H9 (cell line): ENCODE measurements around the gene TMEM17. TPM values are rescaled to one million over a fixed set of nuclear protein-coding genes. Genes with fewer than 3 reads are reported as not detected.

Experiments
- DNase-seq: peaks from one replicate; pipeline ENCODE4 v3.0.0-alpha.2; 2017
- H2AFZ ChIP-seq: one replicate; pipeline ENCODE4 v1.6.1; 2013; ENCODE audit warnings: mild to moderate bottlenecking, low read length, control low read depth, moderate library complexity
- H2AK5ac ChIP-seq: 2 replicates; pipeline ENCODE4 v1.6.1; 2013; ENCODE audit warnings: low read length, control low read depth, mixed read lengths; ENCODE audit not compliant: insufficient read length
- H2BK120ac ChIP-seq: one replicate; pipeline ENCODE4 v1.6.1; 2013; ENCODE audit warnings: low read depth, mild to moderate bottlenecking, low read length, control low read depth, inconsistent platforms; ENCODE audit not compliant: poor library complexity, severe bottlenecking
- H2BK12ac ChIP-seq: 2 replicates; pipeline ENCODE4 v1.6.1; 2013; ENCODE audit warnings: low read length, control low read depth, mixed read lengths, low read depth; ENCODE audit not compliant: insufficient read length
- H2BK15ac ChIP-seq: 2 replicates; pipeline ENCODE4 v1.6.1; 2013; ENCODE audit warnings: low read depth, low read length, control low read depth
- H2BK20ac ChIP-seq: one replicate; pipeline ENCODE4 v1.6.1; 2013; ENCODE audit warnings: low read depth, mild to moderate bottlenecking, low read length, control low read depth, inconsistent platforms; ENCODE audit not compliant: poor library complexity, severe bottlenecking
- H2BK5ac ChIP-seq: 2 replicates; pipeline ENCODE4 v1.6.1; 2013; ENCODE audit warnings: low read length, control low read depth, mixed read lengths; ENCODE audit not compliant: insufficient read length
- H3K14ac ChIP-seq: 2 replicates; pipeline ENCODE4 v1.6.1; 2013; ENCODE audit warnings: low read length, control low read depth; ENCODE audit not compliant: insufficient read depth
- H3K18ac ChIP-seq: 2 replicates; pipeline ENCODE4 v1.6.1; 2013; ENCODE audit warnings: low read depth, mild to moderate bottlenecking, mixed read lengths, low read length, control low read depth; ENCODE audit not compliant: insufficient read length
- H3K23ac ChIP-seq: 2 replicates; pipeline ENCODE4 v1.6.1; 2013; ENCODE audit warnings: low read length, control low read depth, mixed read lengths, low read depth; ENCODE audit not compliant: insufficient read length
- H3K23me2 ChIP-seq: 2 replicates; pipeline ENCODE4 v1.6.1; 2013; ENCODE audit warnings: low read depth, mild to moderate bottlenecking, mixed read lengths, low read length, control low read depth; ENCODE audit not compliant: insufficient read length, poor library complexity, severe bottlenecking
- H3K27ac ChIP-seq: 2 replicates; pipeline ENCODE4 v1.5.1; 2013; ENCODE audit warnings: low read length, control low read depth, mixed read lengths, low read depth; ENCODE audit not compliant: insufficient read length
- H3K27me3 ChIP-seq: 2 replicates; pipeline ENCODE4 v1.6.1; 2013; ENCODE audit warnings: low read length, control low read depth, inconsistent platforms; ENCODE audit not compliant: insufficient read depth
- H3K4ac ChIP-seq: 2 replicates; pipeline ENCODE4 v1.6.1; 2013; ENCODE audit warnings: low read depth, mild to moderate bottlenecking, control low read depth, inconsistent platforms, low read length, moderate library complexity
- H3K4me1 ChIP-seq: 2 replicates; pipeline ENCODE4 v1.6.1; 2013; ENCODE audit warnings: low read length, control low read depth, inconsistent platforms; ENCODE audit not compliant: insufficient read depth
- H3K4me2 ChIP-seq: 2 replicates; pipeline ENCODE4 v1.6.1; 2013; ENCODE audit warnings: low read length, control low read depth, mixed read lengths; ENCODE audit not compliant: insufficient read length, insufficient read depth
- H3K56ac ChIP-seq: 2 replicates; pipeline ENCODE4 v1.6.1; 2013; ENCODE audit warnings: low read depth, mild to moderate bottlenecking, mixed read lengths, low read length, control low read depth; ENCODE audit not compliant: insufficient read length
- H3K79me1 ChIP-seq: 2 replicates; pipeline ENCODE4 v1.6.1; 2013; ENCODE audit warnings: low read depth, mild to moderate bottlenecking, moderate library complexity, low read length, control low read depth, inconsistent platforms; ENCODE audit not compliant: insufficient read depth, poor library complexity, severe bottlenecking
- H3K79me2 ChIP-seq: 2 replicates; pipeline ENCODE4 v1.6.1; 2013; ENCODE audit warnings: low read length, control low read depth, inconsistent platforms; ENCODE audit not compliant: insufficient read depth
- H3K9ac ChIP-seq: 2 replicates; pipeline ENCODE4 v1.6.1; 2013; ENCODE audit warnings: low read length, control low read depth, mixed read lengths; ENCODE audit not compliant: insufficient read length; ENCODE audit errors: extremely low read depth
- H3K9me3 ChIP-seq: one replicate; pipeline ENCODE4 v1.6.1; 2013; ENCODE audit warnings: low read depth, low read length, inconsistent platforms; ENCODE audit not compliant: control insufficient read depth
- H3T11ph ChIP-seq: one replicate; pipeline ENCODE4 v1.6.1; 2013; ENCODE audit warnings: mild to moderate bottlenecking, low read length, control low read depth, inconsistent platforms
- H4K20me1 ChIP-seq: one replicate; pipeline ENCODE4 v1.6.1; 2013; ENCODE audit not compliant: control insufficient read depth, insufficient read length, insufficient read depth
- H4K5ac ChIP-seq: 2 replicates; pipeline ENCODE4 v1.6.1; 2013; ENCODE audit warnings: low read depth, mild to moderate bottlenecking, mixed read lengths, low read length, control low read depth; ENCODE audit not compliant: insufficient read length
- H4K8ac ChIP-seq: replicated peaks from 2 replicates; pipeline ENCODE4 v1.6.1; 2013; ENCODE audit warnings: low read length, control low read depth, mixed read lengths, low read depth; ENCODE audit not compliant: insufficient read length
- H4K91ac ChIP-seq: 2 replicates; pipeline ENCODE4 v1.6.1; 2013; ENCODE audit warnings: low read depth, mild to moderate bottlenecking, moderate library complexity, mixed read lengths, low read length, control low read depth; ENCODE audit not compliant: insufficient read length
- H3K27ac Mint-ChIP-seq, 3 experiments: 2 replicates in 2 of 3; 3 replicates in 1 of 3; pipeline ENCODE4 v1.8.0; 2020 to 2021; ENCODE audit warnings: mixed read lengths in 3 of 3, mild to moderate bottlenecking in 1 of 3, moderate library complexity in 1 of 3
- H3K27me3 Mint-ChIP-seq: 2 replicates; pipeline ENCODE4 v1.8.0; 2021; ENCODE audit warnings: low read depth, mild to moderate bottlenecking, moderate library complexity, mixed read lengths
- H3K36me3 Mint-ChIP-seq, 3 experiments: 2 replicates in 2 of 3; 3 replicates in 1 of 3; pipeline ENCODE4 v1.8.0; 2020 to 2021; ENCODE audit warnings: low read depth in 3 of 3, mixed read lengths in 3 of 3; ENCODE audit not compliant: insufficient read depth in 1 of 3
- H3K4me1 Mint-ChIP-seq, 2 experiments: 2 replicates each; pipeline ENCODE4 v1.8.0; 2020; ENCODE audit warnings: mixed read lengths in 2 of 2
- H3K4me3 Mint-ChIP-seq, 2 experiments: 2 replicates in 1 of 2; 3 replicates in 1 of 2; pipeline ENCODE4 v1.8.0; 2020 to 2021; ENCODE audit warnings: mild to moderate bottlenecking in 2 of 2, mixed read lengths in 2 of 2, moderate library complexity in 1 of 2
- H3K9me3 Mint-ChIP-seq, 2 experiments: 2 replicates in 1 of 2; 3 replicates in 1 of 2; pipeline ENCODE4 v1.8.0; 2020; ENCODE audit warnings: mild to moderate bottlenecking in 2 of 2, mixed read lengths in 2 of 2, moderate library complexity in 1 of 2
- WGBS: extraction: QIAGEN DNeasy Blood & Tissue Kit; methylation state at CpG from one replicate; pipeline ENCODE4 v1.1.7; 2013; ENCODE audit warnings: missing lambda C conversion rate, low lambda C conversion rate, mixed read lengths; ENCODE audit not compliant: insufficient read length; ENCODE audit errors: extremely low coverage; 5-methylcytosine and 5-hydroxymethylcytosine counted together
- total RNA-seq: library from RNA; stranded (reverse); gene quantifications from 2 replicates; pipeline ENCODE4 v1.2.1, GENCODE V29; 2021
- TF ChIP-seq, protein P1 (sequence below): fragments of 200-600 bp; sonication (generic); conservative IDR thresholded peaks from 3 replicates; pipeline ENCODE4 v1.8.0; 2021; ENCODE audit warnings: antibody characterized with exemption, mild to moderate bottlenecking

TMEM17 gene
- total RNA-seq, 1 experiment from 2014 or later = 1.3 TPM

DNA sequence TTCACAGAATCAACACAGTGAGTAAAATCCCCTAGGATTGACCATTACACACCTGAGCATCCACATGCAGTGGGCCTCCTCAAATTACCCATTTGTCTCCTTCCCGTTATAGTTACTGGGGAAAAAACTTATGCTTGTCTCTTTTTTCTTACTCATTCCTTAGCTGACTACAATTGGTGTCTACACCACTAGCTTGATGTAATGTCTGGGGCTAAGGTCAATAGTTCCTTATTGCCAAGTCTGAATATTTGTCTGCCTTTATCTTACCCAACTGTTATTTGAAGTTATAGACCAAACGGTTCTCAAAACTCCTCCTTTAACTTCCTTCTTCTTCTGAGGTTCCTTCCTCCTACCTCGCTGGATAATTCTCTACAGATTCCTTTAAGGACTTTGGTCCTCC, 41.9 kb upstream of the TMEM17 start:
- H3K9me3 Mint-ChIP-seq = no peaks in the 10 kb centered on the region
- no CpG with 5 or more reads among the region's 3 CpGs for WGBS

More for the DNA sequence above, 41.9 kb upstream of the TMEM17 start:
- Histone ChIP-seq H4K5ac (no peak overlapping the region), H3K79me2 (no peaks in the 10 kb centered on the region), H3K23ac (no peak overlapping the region), H3K56ac (no peak overlapping the region), H3T11ph (no peak overlapping the region), H2AK5ac (no peak overlapping the region), H3K4me2 (no peak overlapping the region), H4K8ac (no peak overlapping the region), H3K27ac (no peak overlapping the region), H2BK120ac (no peak overlapping the region), H2AFZ (no peak overlapping the region), H2BK15ac (no peak overlapping the region), H2BK5ac (no peak overlapping the region), H2BK20ac (no peak overlapping the region), H3K23me2 (no peaks in the 10 kb centered on the region), H3K4me1 (no peaks in the 10 kb centered on the region), H2BK12ac (no peak overlapping the region), H3K14ac (no peak overlapping the region), H3K18ac (no peak overlapping the region), H3K27me3 (no peaks in the 10 kb centered on the region), H4K20me1 (no peaks in the 10 kb centered on the region), H3K4ac (no peak overlapping the region), H3K9ac (no peak overlapping the region), H4K91ac (no peak overlapping the region), H3K9me3 (no peaks in the 10 kb centered on the region), H3K79me1 (no peaks in the 10 kb centered on the region)
- no peak for DNase-seq
- Mint-ChIP-seq H3K4me1 (no peaks in the 10 kb centered on the region), H3K27me3 (no peaks in the 10 kb centered on the region), H3K27ac (no peak overlapping the region), H3K4me3 (no peak overlapping the region), H3K36me3 (no peaks in the 10 kb centered on the region)
- TF ChIP-seq, protein P1, sequence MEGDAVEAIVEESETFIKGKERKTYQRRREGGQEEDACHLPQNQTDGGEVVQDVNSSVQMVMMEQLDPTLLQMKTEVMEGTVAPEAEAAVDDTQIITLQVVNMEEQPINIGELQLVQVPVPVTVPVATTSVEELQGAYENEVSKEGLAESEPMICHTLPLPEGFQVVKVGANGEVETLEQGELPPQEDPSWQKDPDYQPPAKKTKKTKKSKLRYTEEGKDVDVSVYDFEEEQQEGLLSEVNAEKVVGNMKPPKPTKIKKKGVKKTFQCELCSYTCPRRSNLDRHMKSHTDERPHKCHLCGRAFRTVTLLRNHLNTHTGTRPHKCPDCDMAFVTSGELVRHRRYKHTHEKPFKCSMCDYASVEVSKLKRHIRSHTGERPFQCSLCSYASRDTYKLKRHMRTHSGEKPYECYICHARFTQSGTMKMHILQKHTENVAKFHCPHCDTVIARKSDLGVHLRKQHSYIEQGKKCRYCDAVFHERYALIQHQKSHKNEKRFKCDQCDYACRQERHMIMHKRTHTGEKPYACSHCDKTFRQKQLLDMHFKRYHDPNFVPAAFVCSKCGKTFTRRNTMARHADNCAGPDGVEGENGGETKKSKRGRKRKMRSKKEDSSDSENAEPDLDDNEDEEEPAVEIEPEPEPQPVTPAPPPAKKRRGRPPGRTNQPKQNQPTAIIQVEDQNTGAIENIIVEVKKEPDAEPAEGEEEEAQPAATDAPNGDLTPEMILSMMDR = no peak
